ENCODE measurements around the gene ZFP82.

The ZFP82 gene

GRCh38 chr19:36418287-36419001, at the start of gene ZFP82:
ZFP82 (minus strand) TSS chr19:36418644; CDS start chr19:36409789, 8,855 bp downstream.
- DNase-seq (ENCODE audit: low read depth) = peak; percentile 85
- TF ChIP-seq CTCF (IDR thresholded peaks at IDR 0.05; ENCODE audit: low read length, missing control alignments) = no peak
- peak within 1 kb of the TSS; percentile 73 for H3K4me3 ChIP-seq (replicated peaks; ENCODE audit: low read depth, low read length)

- no peak overlapping the region for H3K4me3 ChIP-seq (replicated peaks; ENCODE audit: low read depth, low read length)
- TF ChIP-seq CTCF (IDR thresholded peaks at IDR 0.05; ENCODE audit: low read length, missing control alignments) = no peak
- peak; percentile 8 for DNase-seq (ENCODE audit: low read depth)
Measured at GRCh38 chr19:36460046-36460445, 41.6 kb upstream of the ZFP82 start.

- no peak for DNase-seq (ENCODE audit: low read depth)
- H3K4me3 ChIP-seq (replicated peaks; ENCODE audit: low read depth, low read length) = no peak overlapping the region
- no peak for TF ChIP-seq CTCF (IDR thresholded peaks at IDR 0.05; ENCODE audit: low read length, missing control alignments)
Measured at GRCh38 chr19:36456831-36457230, 38.4 kb upstream of the ZFP82 start.

GRCh38 chr19:36449059-36449670, 30.7 kb upstream of the ZFP82 start:
- H3K4me3 ChIP-seq (replicated peaks; ENCODE audit: low read depth, low read length) = no peak overlapping the region
- no peak for TF ChIP-seq CTCF (IDR thresholded peaks at IDR 0.05; ENCODE audit: low read length, missing control alignments)
- no peak for DNase-seq (ENCODE audit: low read depth)

- no peak for TF ChIP-seq CTCF (IDR thresholded peaks at IDR 0.05; ENCODE audit: low read length, missing control alignments)
- H3K4me3 ChIP-seq (replicated peaks; ENCODE audit: low read depth, low read length) = no peak overlapping the region
- no peak for DNase-seq (ENCODE audit: low read depth)
Measured at GRCh38 chr19:36441339-36441738, 22.9 kb upstream of the ZFP82 start.

- TF ChIP-seq CTCF (IDR thresholded peaks at IDR 0.05; ENCODE audit: low read length, missing control alignments) = no peak
- peak; percentile 21 for DNase-seq (ENCODE audit: low read depth)
- H3K4me3 ChIP-seq (replicated peaks; ENCODE audit: low read depth, low read length) = no peak overlapping the region
Measured at GRCh38 chr19:36436531-36436930, 18.1 kb upstream of the ZFP82 start.
